Stimulated activated CD4-positive, alpha-beta T cell treated with anti-CD3 and anti-CD28 coated beads, Interleukin-2, amount 100 ng/mL, for 24 hours (primary cell): ENCODE results near the gene PPP6R1.

Experiments used
- DNase-seq, 2 donors: peaks; one replicate each; pipeline ENCODE4 v3.0.0-alpha.2; 2020

PPP6R1 gene, protein sequence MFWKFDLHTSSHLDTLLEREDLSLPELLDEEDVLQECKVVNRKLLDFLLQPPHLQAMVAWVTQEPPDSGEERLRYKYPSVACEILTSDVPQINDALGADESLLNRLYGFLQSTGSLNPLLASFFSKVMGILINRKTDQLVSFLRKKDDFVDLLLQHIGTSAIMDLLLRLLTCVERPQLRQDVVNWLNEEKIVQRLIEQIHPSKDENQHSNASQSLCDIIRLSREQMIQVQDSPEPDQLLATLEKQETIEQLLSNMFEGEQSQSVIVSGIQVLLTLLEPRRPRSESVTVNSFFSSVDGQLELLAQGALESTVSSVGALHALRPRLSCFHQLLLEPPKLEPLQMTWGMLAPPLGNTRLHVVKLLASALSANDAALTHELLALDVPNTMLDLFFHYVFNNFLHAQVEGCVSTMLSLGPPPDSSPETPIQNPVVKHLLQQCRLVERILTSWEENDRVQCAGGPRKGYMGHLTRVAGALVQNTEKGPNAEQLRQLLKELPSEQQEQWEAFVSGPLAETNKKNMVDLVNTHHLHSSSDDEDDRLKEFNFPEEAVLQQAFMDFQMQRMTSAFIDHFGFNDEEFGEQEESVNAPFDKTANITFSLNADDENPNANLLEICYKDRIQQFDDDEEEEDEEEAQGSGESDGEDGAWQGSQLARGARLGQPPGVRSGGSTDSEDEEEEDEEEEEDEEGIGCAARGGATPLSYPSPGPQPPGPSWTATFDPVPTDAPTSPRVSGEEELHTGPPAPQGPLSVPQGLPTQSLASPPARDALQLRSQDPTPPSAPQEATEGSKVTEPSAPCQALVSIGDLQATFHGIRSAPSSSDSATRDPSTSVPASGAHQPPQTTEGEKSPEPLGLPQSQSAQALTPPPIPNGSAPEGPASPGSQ

DNA sequence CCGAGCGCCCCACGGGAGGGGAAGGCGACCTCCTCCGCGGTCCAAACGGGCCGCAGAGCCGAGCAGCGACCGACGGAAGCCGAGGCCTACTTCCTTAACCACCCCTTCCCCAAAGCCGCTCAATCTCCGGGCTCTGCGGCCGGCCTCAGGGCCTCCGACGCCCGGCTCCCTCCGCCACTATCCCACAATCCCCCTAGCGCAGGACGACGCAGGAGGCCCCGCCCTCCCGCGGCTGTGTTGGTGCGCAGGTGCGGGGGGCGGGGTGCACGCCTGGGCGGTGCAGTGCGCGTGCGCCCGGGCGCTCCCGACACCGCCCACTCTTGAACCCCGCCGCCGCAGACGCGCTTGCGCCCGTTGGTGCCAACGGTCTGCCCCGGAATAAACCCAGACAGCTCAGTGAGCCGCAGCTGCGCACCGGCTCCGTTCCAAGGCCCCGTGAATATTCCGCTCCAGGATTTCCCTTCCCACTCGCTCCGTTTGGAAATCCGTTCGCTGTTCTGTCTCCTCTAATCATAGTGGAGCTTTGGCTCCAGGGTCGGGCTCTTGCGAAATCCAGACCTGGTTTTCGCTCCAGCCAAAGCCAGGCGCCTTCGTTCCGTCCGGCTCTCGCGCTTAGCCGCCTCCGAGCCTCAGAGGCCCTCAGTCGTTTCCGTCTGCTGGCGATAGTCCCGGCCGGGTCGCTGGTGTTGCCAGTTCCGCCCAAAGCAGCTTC, at the start of gene PPP6R1:
Gene PPP6R1 (minus strand): TSS at position 190 of the 712 bp plus-strand sequence. CDS start 11,914 bp downstream, outside the sequence.
- peak; percentile 94 to 95 for DNase-seq

DNA sequence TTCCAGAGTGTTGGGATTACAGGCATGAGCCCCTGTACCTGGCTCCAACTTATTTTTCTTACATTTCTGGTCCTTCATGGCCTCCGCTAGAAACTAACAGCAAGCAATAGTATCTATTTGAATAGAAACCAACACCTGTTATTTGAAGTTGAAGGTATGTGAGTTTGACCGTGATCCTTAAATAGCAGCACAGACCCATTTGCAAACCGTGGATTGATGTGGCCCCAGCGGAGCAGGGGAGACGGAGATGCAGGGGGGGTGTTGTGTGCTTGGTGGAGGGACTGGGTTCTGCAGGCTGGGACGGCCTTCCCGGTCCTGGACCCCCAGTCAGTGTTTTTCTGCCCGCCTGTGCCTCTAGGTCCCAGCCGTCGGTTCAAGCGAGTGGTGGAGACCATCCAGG, 49.5 kb upstream of the PPP6R1 start:
- DNase-seq: no peak

DNA sequence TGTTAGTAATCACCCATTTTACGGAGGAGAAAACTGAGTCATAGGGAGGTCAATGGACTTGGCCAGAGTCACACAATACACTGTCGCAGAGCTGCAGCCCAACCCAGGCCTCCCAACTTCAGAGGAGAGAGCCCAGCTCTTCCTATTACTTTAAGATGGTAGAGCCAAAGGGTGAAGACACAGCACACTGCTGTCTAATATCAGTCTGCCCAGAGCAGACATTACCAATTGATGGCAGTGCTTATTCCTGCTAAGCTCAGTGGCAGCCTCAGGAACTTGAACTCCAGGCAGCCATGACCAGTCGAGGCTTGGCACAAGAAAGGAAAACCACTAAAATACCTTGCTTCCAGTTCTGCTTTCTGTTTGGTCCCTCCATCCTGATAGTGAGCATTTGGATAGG, 47.9 kb upstream of the PPP6R1 start:
- no peak for DNase-seq

DNA sequence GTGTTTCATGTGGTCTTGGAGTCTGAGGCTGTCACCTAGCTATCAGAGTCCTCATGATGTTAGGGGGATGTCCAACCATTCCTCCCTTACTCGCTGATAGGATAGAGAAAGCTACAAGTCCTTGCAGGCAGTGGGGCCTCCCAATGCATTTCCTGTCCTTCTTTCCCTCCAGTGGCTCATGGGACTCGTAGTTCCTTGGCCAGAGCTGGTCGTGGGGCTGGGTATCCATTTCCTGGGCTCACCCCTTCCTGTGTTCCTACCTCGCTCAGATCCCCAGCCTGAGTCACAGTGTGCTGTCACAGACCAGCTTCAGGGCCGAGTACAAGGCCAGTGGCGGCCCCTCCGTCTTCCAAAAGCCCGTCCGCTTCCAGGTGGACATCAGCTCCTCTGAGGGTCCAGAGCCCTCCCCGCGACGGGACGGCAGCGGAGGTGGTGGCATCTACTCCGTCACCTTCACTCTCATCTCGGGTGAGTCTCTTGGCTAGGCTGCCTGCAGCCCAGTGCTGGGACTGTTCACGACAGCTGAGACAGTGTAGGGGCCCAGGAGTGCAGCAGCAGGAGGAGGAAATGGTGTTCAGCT, 47.3 kb upstream of the PPP6R1 start:
- DNase-seq: no peak

DNA sequence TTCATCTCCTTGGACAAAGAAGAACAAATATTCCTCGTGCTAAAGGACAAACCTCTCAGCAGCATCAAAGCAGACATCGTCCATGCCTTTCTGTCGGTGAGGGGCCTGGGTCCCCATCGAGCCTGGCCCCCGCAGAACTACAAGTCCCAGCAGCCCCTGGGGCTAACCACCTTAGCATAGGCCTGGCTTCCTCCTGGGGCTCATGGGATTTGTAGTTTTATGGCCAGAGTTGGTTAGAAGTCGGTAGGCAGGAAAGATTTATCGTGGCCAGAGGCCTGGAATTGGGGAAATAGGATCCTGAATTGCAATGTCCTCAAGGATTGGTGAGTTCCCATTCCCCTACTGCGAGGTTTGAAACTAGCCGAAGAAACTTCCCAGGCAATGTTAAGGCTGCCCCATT, 46.7 kb upstream of the PPP6R1 start:
- peak; percentile 57 to 59 for DNase-seq

DNA sequence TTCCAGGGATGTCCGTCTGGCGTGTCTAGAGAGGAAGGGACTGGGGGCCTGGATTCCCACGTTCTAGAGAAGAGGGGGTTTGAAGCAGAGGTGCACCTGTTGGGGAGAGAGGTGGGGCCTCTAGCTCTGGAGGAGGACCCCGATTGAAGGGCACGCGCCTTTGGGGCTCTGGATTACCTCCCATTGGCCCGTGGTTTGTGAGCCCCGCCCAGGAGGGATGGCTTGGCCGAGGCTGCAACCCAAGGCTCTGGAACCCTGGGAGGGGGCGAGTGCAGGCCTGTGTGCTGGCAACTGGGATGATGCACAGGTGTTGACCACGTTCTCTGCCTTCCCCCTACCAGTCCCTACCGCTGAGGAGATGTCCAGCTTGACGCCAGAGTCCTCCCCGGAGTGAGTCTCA, 46.2 kb upstream of the PPP6R1 start:
- DNase-seq: no peak

DNA sequence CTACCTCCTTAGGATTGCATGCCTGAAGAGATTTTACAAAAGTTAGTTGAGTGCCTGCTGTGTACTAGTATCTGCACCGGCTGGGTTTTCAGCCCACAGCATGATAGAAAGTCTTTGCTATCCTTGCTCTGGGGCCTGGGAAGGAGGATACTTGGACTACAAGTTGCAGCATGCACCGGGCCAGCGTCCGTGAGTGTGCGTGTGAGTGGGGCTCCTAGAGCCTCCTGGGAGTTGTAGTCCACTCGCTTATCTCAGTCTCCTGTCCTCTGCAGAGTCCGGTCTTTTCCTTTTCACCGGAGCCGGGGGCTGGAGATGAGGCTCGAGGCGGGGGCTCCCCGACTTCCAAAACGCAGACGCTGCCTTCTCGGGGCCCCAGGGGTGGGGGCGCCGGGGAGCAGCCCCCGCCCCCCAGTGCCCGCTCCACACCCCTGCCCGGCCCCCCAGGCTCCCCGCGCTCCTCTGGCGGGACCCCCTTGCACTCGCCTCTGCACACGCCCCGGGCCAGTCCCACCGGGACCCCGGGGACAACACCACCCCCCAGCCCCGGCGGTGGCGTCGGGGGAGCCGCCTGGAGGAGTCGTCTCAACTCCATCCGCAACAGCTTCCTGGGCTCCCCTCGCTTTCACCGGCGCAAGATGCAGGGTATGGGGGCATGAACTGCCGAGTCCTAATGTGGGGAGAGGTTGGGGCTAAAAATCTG, 45.6 kb upstream of the PPP6R1 start:
- DNase-seq: peak in 1 of 2 donors; percentile 45

DNA sequence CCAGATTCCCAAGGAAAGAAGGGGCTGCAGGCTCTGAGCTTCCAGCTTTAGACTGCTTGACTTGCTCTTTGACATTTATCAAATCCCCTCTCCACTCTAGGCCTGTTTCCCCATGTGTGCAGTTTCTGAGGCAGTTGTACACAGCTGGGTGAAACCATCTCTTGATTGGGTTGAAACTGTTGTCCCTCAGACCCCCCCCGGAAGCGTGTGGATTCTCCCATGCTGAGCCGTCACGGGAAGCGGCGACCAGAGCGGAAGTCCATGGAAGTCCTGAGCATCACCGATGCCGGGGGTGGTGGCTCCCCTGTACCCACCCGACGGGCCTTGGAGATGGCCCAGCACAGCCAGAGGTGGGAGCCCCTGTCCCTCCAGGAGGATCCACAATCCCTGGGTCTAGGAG, 44.7 kb upstream of the PPP6R1 start:
- no peak for DNase-seq

DNA sequence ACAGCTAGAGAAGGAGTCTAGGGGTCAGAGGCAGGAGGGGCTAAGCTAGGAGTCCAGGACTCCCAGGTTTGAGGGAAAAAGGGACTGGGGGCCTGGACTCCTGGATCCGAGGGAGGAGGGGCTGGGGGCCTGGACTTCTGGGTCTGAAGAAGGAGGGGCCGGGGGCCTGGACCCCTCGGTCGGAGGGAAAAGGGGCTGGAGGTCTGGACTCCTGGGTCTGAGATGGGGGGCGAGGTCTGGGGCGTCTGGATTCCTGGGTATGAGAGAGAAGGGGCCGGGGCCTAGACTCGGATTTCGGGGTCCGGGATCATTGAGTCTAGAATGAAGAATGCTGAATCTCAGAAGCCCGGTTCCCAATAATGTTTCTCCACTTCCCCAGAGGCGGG, 43.5 kb upstream of the PPP6R1 start:
- DNase-seq: no peak

DNA sequence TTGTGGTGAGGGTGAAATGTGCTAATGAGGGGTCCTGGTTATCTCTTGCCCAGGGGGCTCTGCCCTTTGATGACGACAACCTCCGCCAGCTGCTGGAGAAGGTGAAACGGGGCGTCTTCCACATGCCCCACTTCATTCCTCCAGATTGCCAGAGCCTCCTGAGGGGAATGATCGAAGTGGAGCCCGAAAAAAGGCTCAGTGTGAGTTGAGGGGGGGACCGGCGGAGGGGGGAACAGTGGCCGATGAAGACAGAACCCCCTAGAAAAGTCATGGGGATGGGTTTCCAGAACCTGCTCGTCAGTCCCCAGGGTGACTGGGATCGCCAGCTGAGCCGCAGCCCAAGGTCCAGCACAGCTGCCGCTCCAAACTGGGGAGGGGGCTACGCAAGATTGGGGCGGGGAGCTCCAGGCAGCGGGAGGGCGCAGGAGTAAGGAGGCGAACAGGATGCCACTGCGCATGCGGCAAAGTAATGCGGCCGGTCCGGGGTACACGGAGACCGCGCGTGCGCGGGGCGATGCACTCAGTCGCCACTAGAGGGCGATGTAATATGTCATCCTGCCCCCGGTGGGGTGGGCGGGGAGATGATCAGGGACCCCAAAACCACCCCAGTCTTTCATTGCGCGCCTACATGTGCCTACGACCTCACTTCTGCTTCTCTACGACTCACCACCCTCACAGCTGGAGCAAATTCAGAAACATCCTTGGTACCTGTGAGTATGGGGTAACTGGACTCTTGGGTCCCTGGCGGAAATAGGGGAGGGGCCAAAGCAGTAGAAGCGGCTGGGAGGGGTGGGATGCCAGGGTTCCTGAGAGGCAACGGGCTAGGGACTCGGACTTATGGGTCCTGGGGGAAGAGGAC, 42.9 kb upstream of the PPP6R1 start:
- DNase-seq: peak; percentile 98 to 99

DNA sequence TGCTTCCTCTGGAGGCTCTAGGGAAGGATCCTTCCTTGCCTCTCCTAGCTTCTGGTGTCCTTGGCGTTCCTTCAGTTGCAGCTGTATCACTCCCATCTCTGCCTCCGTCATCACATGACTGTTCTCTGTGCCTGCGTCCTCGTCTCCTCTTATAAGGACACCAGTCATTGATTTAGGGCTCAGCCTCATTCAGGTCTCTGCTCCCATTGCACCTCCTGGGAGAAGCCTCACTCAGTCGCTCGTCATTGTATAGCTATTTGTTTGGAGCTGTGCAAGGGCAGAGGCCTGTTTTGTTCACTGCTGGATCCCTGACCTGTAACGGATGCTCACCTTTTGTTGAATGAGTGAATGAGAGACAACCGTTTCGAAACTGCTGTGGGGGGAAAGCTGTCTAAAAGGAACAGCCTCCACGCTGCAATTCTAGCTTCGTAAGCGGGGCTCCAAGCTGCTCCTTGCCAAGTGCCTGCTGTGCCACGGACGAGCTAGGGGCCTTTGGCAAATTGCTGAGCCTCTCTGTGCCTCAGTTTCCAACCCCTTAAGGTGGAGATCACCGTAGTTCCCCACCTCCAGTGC, 42.2 kb upstream of the PPP6R1 start:
- no peak for DNase-seq

DNA sequence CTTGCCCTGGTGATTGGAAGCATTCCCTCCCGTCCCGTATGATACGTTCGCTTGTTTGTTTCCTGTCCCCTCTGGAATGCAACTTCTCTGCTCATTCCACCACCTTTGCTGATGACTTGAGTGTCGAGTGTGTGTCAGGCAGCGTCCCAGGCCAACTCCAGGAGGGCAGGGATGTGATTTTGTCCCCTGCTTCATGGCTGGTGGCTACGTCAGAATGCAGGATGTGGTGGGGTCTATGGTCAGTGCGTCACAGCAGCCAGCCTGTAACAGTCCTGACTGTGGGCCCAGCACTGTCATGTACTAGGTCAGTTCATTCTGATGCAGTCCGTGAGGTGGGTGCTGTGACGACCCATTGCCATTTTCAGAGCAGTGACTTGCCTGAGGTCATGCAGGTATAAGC, 41.2 kb upstream of the PPP6R1 start:
- no peak for DNase-seq

DNA sequence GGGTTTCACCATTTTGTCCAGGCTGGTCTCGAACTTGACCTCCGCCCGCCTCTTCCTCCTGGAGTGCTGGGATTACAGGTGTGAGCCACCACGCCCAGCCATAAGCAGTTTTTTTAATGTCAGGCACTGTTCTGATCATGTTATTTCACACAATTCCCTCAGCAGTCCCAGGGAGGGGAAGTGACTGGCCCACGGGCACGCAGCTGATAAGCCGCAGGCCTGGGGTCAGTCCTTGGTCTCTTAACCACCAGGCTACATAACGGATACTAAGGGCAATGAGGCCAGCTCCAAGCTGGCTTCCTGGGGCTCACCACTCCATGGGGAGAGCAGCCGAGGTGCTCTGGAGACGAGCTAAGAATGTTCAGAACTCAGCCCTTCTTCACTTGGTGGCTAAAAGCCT, 38.5 kb upstream of the PPP6R1 start:
- DNase-seq: no peak

DNA sequence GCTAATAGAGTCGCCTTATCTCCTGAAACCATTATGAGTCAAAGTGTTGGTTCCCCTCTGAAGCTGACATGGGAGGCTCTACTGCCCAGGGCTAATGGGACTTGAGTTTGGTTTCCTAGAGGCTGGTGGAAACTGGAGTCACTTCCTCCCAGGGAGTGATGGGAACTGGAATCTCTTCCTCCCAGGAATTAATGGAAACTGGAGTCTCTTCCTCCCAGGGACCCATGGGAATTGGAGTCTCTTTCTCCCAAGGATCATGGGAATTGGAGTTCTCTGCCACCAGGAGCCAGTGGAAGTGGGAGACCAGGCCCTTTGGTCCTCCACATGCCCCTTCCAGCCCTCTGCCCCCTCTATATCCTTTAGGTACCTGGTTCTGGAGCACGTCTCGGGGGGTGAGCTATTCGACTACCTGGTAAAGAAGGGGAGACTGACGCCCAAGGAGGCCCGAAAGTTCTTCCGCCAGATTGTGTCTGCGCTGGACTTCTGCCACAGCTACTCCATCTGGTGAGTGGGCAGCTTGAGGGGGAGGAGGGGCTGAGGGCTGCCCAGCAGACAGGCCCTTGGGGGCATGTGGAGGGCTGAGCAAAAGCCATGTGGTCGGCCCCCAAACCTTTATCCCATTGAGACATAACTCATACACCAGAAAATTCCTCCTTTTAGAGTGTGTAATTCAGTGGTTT, 30.4 kb upstream of the PPP6R1 start:
- DNase-seq: no peak

DNA sequence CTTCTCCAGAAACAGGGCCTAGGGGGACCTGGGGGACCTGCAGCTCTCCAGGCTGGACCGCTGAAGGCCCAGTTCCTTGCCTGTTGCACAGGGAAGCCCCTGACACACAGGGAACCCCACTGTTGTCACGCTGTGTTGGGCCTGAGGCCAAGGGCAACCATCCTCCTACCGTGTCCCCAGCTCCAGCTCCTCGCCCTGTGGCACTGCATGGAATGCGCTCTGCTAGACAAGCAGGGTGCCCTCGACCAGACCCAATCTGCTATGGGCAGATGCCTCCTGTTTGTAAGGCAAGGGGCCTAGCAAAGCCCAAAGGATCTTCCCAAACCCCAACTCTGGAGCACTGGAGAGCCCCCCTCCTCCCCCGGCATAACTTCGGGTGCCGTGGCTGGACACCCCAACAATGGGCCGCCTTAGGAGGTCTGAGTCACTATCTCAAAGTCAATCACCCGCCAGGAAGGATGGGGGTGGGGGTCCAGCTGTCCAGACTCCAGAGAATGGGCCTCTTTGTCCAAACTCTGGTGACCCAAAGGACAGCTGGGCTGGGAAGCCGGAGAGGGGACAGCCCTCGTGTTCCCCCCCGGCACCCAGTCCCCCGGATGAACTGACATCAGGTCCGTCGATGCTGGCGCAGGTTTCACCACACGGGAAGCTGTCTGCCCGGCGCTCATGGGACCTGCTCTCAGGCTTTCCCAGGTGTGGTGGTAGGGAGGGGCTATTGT, 28.7 kb upstream of the PPP6R1 start:
- DNase-seq: no peak

DNA sequence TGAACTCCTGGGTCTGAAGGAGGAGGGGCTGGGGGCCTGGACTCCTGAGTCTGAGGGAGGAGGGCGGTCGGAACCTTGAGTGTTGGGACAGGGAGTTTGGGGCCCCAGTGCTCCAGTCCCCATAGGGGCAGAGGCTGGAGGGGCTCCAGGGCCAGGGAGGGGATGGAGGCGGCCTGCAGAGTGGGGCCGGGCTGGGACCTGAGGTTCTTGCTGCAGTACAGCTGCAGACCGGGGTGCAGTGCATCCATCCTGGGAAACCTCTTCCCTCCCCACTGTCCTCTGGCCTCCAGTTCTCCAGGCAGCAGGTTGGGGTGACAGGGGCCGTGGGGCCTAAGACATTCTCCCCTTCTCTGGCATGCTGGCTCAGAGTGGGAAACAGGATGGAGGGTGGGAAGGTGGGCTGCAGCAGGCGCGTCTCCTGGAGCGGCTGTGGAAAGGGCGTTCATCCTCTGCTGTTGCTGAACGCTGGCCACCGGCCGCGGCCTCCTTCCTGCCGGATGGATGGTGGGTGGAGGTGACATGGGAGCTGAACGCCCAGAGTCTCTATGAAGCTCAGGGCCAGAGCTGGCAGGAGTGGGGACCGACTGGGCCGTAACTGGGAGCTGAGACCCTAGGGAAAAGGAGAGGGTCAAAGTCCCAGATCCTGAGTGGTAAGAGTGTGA, 26.5 kb upstream of the PPP6R1 start:
- DNase-seq: no peak

DNA sequence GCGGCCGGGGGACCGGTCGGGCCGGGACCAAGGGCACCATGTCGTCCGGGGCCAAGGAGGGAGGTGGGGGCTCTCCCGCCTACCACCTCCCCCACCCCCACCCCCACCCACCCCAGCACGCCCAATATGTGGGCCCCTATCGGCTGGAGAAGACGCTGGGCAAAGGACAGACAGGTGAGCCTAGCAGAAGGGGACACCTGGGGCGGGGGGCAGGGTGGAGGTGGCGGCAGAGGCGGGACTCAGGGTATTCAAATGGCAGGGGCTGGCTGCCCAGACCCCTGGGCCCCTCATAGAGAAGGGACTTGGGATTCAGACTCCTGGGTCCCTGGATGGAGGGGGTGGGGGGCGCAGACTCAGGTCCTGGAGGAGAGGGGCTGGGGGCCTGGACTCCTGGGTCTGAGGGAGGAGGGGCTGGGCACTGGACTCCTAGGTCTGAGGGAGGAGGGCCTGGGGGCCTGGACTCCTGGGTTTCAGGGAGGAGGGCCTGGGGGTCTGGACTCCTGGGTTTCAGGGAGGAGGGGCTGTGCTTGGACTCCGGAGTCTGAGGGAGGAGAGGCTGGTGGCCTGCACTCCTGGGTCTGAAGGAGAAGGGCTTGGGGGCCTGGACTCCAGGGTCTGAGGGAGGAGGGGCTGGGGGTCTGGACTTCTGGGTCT, 25.7 kb upstream of the PPP6R1 start:
- DNase-seq: no peak

DNA sequence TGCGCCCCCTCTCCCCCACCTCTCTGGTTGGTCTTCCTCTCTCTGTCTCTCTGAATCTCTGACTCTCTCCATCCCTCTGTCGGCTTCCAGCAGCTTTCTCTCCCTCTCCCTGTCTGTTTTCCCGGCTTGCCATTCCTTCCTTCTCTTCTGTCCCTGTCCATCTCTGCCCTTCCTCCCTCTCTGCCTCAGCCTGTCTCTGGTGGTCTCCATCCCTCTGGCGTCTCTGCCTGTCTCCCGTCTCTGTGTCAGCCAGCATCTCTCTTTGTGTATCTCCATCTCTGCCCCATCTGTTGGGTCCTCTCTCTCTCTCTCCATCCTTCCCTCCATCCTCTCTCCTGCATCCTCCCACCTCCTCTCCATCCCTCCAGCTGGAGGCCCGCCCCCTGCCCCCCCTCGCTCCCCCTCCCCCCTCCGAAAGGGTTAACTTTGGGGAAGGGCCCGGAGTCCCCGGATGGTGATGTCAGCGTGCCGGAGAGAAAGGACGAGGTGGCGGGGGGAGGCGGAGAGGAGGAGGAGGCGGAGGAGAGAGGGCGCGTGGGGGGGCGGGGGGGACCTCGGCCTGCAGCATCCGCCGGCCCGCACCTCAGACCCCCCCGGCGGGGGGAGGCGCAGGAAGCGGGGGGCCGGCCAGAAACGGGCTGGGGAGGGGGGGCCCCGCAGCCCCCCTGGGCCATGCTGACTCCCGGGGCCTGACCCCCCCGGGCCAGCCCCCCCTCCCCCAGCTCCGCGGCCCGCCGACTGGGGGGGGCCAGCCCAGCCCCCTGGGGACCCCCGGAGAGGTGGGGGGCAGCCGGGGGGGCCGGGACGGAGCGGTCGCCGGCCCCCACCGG, 24.9 kb upstream of the PPP6R1 start, which contains the start of gene BRSK1:
Gene BRSK1 (plus strand): TSS at position 450 of the 830 bp plus-strand sequence. CDS start 446 bp downstream, outside the sequence.
- peak; percentile 47 to 53 for DNase-seq
